Thoracic aorta (tissue), 2 donors: ENCODE measurements around the gene GPRIN2. TPM values are rescaled to one million over a fixed set of nuclear protein-coding genes. Genes with fewer than 3 reads are reported as not detected.
A peak's percentile ranks its signal among the peaks of the same experiment; 100 is the strongest.

Source experiments
- ATAC-seq: fragments of 150-250 bp; one replicate; pipeline ENCODE4 v1.8.0; 2017; ENCODE audit warnings: low read depth; ENCODE audit not compliant: insufficient number of reproducible peaks, low FRiP score
- DNase-seq: peaks from one replicate; pipeline ENCODE4 v3.0.0-alpha.2; 2020; ENCODE audit warnings: low spot score
- H3K27ac ChIP-seq, 2 donors: fragments of 200-600 bp; sonication (generic); 1 replicate in 1 of 2; 2 replicates in 1 of 2; pipeline ENCODE4 v1.5.1; 2016; ENCODE audit warnings: mild to moderate bottlenecking in 2 of 2, moderate library complexity in 2 of 2
- H3K27me3 ChIP-seq: fragments of 200-600 bp; sonication (generic); replicated peaks from 2 replicates; pipeline ENCODE4 v1.6.0; 2016; ENCODE audit warnings: mild to moderate bottlenecking; ENCODE audit not compliant: insufficient read depth
- H3K36me3 ChIP-seq: fragments of 200-600 bp; sonication (generic); one replicate; pipeline ENCODE4 v1.5.1; 2016
- H3K4me1 ChIP-seq, 2 donors: fragments of 200-600 bp; sonication (generic); 1 replicate in 1 of 2; 2 replicates in 1 of 2; pipeline versions ENCODE4 v1.5.1 to v1.6.0; 2016; ENCODE audit warnings: low read depth in 2 of 2, mild to moderate bottlenecking in 1 of 2; ENCODE audit not compliant: control insufficient read depth in 1 of 2
- H3K4me3 ChIP-seq: fragments of 200-600 bp; sonication (generic); 2 replicates; pipeline ENCODE4 v1.5.1; 2016; ENCODE audit warnings: mild to moderate bottlenecking
- H3K9me3 ChIP-seq: fragments of 200-600 bp; sonication (generic); 2 replicates; pipeline ENCODE4 v1.5.1; 2016
- CTCF ChIP-seq: fragments of 200-600 bp; sonication (generic); IDR thresholded peaks from one replicate; pipeline ENCODE4 v1.5.1; 2019; ENCODE audit warnings: antibody characterized with exemption
- total RNA-seq, 2 donors: library from RNA; depleted of rRNA; stranded (reverse); fragments of >200 nt; gene quantifications; one replicate each; pipeline versions ENCODE4 v1.1.0 to v1.2.3, GENCODE V29; 2016

The GPRIN2 gene
- total RNA-seq, 2 donors from 2014 or later, result 0.27 to 4.8 TPM

GRCh38 chr10:46525824-46526681 is 30.4 kb downstream of the GPRIN2 start:
- Histone ChIP-seq H3K4me3 (no peak overlapping the region), H3K4me1 (peaks cover 13 to 20% of the 10 kb centered on the region in 2 donors), H3K27me3 (no peaks in the 10 kb centered on the region), H3K36me3 (no peaks in the 10 kb centered on the region), H3K9me3 (no peaks in the 10 kb centered on the region), H3K27ac (no peak overlapping the region)
- ATAC-seq, result no peak
- no peak for TF ChIP-seq CTCF
- DNase-seq, result no peak

- no peak for TF ChIP-seq CTCF
- ATAC-seq (no peak), DNase-seq (no peak)
- Histone ChIP-seq H3K9me3 (no peaks in the 10 kb centered on the region), H3K36me3 (no peaks in the 10 kb centered on the region), H3K4me1 (peaks cover 13 to 20% of the 10 kb centered on the region in 2 donors), H3K27ac (no peak overlapping the region), H3K4me3 (no peak overlapping the region), H3K27me3 (no peaks in the 10 kb centered on the region)
These were observed 31.2 kb downstream of the GPRIN2 start for GRCh38 chr10:46525177-46525823.

- H3K4me3 ChIP-seq, result no peak overlapping the region
- H3K4me1 ChIP-seq, result peaks cover 13 to 20% of the 10 kb centered on the region in 2 donors
- peak; percentile 7 for ATAC-seq
- DNase-seq, result no peak
- H3K36me3 ChIP-seq, result no peaks in the 10 kb centered on the region
- H3K27me3 ChIP-seq, result no peaks in the 10 kb centered on the region
- TF ChIP-seq CTCF, result no peak
- H3K9me3 ChIP-seq, result no peaks in the 10 kb centered on the region
- H3K27ac ChIP-seq, result peak overlapping the region in 1 of 2 donors; percentile 9
These were observed 31.8 kb downstream of the GPRIN2 start for GRCh38 chr10:46524472-46525176.

GRCh38 chr10:46523962-46524471 is 32.4 kb downstream of the GPRIN2 start:
- Histone ChIP-seq H3K4me3 (peak overlapping the region; percentile 2), H3K27ac (peak overlapping the region; percentile 2 to 9)
- peak; percentile 34 for ATAC-seq

More at GRCh38 chr10:46523962-46524471, 32.4 kb downstream of the GPRIN2 start:
- no peak for TF ChIP-seq CTCF
- peaks cover 13 to 20% of the 10 kb centered on the region in 2 donors for H3K4me1 ChIP-seq
- no peaks in the 10 kb centered on the region for H3K36me3 ChIP-seq
- peak; percentile 62 for DNase-seq
- H3K27me3 ChIP-seq, result no peaks in the 10 kb centered on the region
- H3K9me3 ChIP-seq, result no peaks in the 10 kb centered on the region
